GM19238 (cell line): ENCODE results near the gene C14orf93.
"Not testable (repeated sequence)": the region's sequence is repeated elsewhere in the genome, so short reads cannot be mapped to it uniquely, and the experiment has no call there.

Experiments used
- DNase-seq: peaks from one replicate; pipeline ENCODE4 v3.0.0; 2011; ENCODE audit warnings: low spot score; ENCODE audit not compliant: insufficient read length

Gene C14orf93

DNA sequence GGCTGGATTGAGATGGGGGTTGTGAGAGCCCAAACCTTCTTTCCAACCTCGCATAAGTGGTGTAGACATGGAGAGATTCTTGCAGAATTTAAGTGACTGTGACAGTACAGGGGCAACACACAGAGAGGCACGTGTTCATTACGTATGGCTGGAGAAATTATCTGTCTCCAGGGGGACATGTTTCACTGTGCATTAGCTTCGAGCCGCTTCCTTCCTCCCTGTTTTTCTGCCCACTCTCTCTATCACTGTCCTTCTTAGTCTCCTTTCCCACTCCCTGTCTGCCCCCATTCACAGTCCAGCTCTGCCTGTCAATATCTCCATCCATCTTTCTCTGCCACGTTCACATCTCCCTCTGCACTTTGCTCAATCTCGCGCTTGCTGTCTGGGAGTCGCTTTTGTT lies 11.5 kb upstream of the C14orf93 start:
- DNase-seq: no peak

DNA sequence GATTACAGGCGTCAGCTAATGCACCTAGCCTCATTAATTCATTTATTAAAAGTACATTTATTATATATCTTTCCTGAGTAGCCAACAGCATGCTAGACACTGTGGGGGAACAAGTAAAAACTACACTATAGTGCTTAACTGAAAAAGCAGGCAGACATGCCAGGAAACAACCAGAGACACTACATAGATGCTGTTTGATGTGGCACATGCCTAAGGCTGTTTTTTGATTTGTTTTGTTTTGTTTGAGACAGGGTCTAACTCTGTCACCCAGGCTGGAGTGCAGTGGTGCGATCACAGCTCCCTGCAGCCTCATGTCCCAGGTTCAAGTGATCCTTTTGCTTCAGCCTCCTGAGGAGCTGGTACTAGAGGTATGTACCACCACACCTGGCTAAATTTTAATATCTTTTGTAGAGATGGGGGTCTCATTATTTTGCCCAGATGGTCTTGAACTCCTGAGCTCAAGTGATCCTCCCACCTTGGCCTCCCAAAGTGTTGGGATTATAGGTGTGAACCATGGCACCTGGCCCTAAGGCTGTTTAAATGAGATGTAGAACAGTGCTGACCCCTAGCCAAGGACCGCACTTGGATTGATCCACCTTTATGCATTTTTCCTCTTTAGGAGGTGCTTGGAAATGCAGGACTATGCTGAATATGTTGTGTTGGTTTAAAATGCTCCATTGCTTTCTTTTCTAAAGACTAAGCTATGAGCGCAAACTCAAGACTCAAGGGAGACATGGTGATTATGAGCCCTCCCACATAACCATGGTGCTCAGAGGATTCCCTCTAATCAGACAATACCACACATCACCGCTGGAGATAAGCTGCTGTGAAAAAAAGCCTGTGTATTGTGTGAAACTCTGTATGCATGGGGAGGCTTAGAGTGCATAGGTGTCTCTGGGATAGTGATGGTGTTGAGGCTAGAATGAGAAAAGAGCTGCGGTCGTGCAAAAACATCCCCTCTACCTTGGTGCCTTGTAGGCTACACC lies 10.5 kb upstream of the C14orf93 start:
- DNase-seq: no peak

- no peak for DNase-seq
These were observed 8.2 kb upstream of the C14orf93 start for GRCh38 chr14:23018107-23018506.

- no peak for DNase-seq
These were observed 7.1 kb upstream of the C14orf93 start for GRCh38 chr14:23017091-23017490.

GRCh38 chr14:23015618-23016017 lies 5.7 kb upstream of the C14orf93 start:
- DNase-seq: no peak

- DNase-seq: not testable (repeated sequence)
These were observed 3.8 kb upstream of the C14orf93 start for GRCh38 chr14:23013749-23014054.

GRCh38 chr14:23013054-23013748 lies 3.3 kb upstream of the C14orf93 start:
- no peak for DNase-seq

DNA sequence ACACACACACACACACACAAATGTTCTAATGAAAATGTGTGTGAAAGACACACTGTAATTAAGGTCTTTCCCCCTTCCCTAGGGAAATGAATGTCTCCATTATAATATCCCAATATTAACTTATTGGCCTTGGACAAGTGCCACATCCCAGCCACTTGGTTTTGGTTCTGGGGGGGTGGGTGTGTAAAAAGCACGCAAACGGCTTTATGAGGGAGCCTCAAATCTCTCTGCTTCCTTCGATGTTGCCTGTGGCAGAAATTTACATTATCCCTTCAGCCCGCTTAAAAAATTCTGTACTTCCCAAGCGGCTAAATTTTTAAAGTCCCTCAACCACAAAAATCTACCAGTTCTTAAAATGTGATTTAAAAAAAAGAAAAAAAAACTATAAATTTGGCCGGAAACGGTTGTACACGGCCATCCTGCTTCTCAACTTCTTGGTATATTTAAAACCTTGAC lies 432 bp downstream of the C14orf93 start:
- no peak for DNase-seq

- DNase-seq: no peak
These were observed 1.1 kb downstream of the C14orf93 start for GRCh38 chr14:23008831-23009230.

GRCh38 chr14:23006544-23007419 lies 3.2 kb downstream of the C14orf93 start:
- peak; percentile 89 for DNase-seq

- DNase-seq: no peak
These were observed 3.8 kb downstream of the C14orf93 start for GRCh38 chr14:23006188-23006534.

- no peak for DNase-seq
These were observed 4.3 kb downstream of the C14orf93 start for GRCh38 chr14:23005451-23006187.

- not testable (repeated sequence) for DNase-seq
These were observed 5.7 kb downstream of the C14orf93 start for GRCh38 chr14:23004274-23004673.

DNA sequence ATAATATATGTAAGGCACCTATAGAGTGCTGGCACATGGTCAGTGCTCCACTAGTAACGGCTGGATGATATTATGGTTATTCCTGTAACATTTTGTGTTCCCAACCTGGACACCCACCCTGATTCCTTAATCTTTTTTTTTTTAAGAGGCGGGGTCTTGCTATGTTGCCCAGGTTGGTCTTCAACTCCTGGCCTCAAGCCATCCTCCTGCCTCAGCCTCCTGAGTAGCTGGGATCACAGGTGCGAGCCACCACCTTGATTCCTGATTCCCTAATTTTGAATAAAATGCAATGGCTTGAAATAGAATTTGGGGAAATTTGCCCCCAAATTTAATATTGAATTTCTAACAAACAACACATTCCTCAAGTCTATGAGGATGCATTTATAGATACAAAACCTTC lies 7.4 kb downstream of the C14orf93 start:
- DNase-seq: no peak

GRCh38 chr14:23000860-23001259 lies 9.1 kb downstream of the C14orf93 start:
- DNase-seq: no peak

DNA sequence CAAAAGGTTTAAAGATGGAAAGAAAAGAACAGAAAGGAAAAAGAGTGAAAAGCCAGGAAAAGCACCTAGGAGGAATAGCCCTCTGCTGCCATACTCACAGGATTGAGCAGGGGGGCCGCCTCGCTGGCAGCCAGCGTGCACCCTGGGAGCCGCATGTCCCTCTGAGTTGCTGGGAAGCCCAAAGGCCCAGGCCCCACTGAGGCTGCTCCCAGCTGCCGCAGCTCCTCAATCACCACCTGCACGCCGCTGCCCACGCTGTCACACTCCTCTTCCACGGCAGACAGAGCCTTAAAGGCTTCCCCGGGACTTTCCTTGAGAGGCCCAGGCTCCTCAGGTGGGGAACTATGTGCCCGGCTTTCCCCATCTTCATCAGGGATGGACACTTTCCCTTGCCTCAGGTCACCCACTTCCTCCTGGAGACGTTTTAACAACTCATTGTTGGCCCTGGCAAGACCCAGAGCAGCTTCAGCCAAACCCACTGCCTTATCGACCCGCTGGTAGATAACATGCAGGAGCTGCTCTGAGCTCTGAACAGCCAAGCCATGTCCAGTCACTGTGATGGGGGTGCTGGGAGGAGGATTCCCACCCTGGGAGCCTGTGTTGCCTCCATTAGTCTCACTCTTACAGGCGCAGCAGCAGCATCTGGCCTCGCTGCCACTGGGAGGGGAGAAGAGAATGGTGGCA lies 11.5 kb downstream of the C14orf93 start:
- no peak for DNase-seq

DNA sequence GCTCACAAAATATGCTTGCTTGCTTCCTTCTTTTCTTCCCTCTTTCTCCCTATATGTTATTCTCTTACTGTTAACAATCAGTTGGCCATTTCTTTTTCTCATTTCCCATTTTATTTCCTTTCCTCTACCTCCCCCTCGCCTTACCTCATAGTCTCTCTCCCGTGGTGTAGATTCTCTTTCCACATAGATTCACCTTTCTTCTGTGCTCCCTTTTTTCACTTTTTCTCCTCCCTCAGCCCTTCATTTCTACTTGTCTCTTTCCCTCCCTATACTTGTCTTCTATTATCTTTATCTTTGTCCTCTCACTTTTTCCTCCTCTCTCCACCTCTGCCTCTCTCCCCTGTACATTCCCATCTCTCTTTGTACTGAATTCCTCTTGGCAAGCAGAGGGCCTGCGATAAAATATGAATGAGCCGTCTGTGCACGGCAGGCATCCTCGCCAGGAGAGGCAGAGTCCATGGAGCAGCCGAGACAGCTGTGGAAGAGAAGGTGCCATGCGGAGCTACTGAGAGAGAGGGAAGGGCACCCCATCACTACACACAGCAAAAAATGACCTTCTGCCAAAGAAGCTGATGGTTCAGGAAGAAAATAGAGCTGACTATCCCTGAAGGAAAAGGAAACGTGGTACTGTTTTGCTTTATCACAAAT lies 12.1 kb downstream of the C14orf93 start:
- no peak for DNase-seq

DNA sequence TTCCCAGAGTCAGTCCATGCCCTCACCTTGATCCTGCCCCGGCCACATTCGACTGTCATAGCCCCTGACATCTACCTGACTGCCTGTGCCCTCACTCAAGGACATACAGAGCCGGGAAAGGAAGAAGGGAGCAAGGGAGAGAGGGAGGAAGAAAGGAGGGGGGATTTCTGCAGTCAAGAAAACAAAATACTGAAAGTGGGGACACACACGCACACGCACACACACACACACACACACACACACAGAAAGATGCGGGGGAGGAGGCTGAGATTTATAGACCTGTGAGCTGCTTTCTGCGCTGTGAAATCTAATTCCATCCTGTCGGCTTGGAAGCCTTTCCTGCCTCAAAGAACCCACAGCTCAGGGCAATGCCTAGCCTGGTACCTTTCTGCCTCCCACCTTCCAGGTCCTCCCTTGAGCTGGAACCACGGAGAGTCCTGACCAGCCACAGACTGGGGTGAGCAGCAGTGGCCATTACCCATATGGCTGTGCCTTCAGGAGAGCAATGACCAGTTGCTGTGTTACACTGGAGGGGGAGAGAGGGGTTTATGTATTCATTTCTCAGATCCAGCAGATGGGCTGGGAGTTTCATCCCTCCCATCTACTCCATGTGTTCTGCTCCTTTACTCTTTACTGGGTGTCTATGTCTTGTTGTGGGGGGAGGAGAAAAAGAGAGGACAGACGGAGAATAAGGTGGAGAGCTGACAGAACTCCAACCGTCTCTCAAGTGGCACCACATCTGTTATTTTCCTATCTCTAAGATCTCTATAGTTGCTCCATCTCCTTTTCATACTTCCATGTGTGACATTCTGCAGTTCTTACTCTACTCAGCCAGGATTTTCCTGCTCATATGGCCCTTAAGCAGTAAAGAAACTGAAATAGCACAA lies 12.9 kb downstream of the C14orf93 start:
- no peak for DNase-seq
